Measurements from ENCODE around the gene SCFD1.

SCFD1 gene

GRCh38 chr14:30645600-30645999, 23.5 kb downstream of the SCFD1 start:
- Histone ChIP-seq H3K79me2 (ENCODE audit: insufficient read depth, low read length) (0 out of 2 replicates have a peak, but pooled peaks cover 14% of the 10 kb centered on the region), H3K27ac (ENCODE audit: low read length) (no peak overlapping the region), H3K9ac (ENCODE audit: low read depth, low read length) (no peak overlapping the region), H2AFZ (ENCODE audit: low read depth, low read length) (no peak overlapping the region), H3K27me3 (ENCODE audit: insufficient read depth, low read length, poor library complexity) (no peaks in the 10 kb centered on the region), H3K4me3 (ENCODE audit: low read depth in 1 of 2, low read length in 2 of 2) (no peak overlapping the region), H3K4me1 (ENCODE audit: insufficient read depth, low read length) (no peaks in the 10 kb centered on the region), H3K4me2 (ENCODE audit: insufficient read depth, low read length) (no peak overlapping the region), H4K20me1 (ENCODE audit: insufficient read depth, low read length) (no peaks in the 10 kb centered on the region), H3K9me3 (ENCODE audit: insufficient read depth, low read length, severe bottlenecking) (peaks cover 9% of the 10 kb centered on the region), H3K36me3 (ENCODE audit: insufficient read depth, low read length) (peaks cover 42% of the 10 kb centered on the region)
- TF ChIP-seq EZH2 (IDR thresholded peaks at IDR 0.05; ENCODE audit: borderline replicate concordance, low read depth, low read length, severe bottlenecking): no peak
- ATAC-seq (ENCODE audit: insufficient read depth, low read depth): no peak
- no peak for DNase-seq

GRCh38 chr14:30648471-30648870, 26.4 kb downstream of the SCFD1 start:
- no peak overlapping the region for H3K4me2 ChIP-seq (ENCODE audit: insufficient read depth, low read length)
- H3K36me3 ChIP-seq (ENCODE audit: insufficient read depth, low read length): peaks cover 56% of the 10 kb centered on the region
- ATAC-seq (ENCODE audit: insufficient read depth, low read depth): no peak

GRCh38 chr14:30651937-30652336, 29.8 kb downstream of the SCFD1 start:
- H3K4me1 ChIP-seq (ENCODE audit: insufficient read depth, low read length): no peaks in the 10 kb centered on the region
- TF ChIP-seq CTCF (IDR thresholded peaks at IDR 0.05; ENCODE audit: borderline replicate concordance, extremely low read depth, low read length, poor library complexity, severe bottlenecking): no peak
- TF ChIP-seq EZH2 (IDR thresholded peaks at IDR 0.05; ENCODE audit: borderline replicate concordance, low read depth, low read length, severe bottlenecking): no peak
- no peak overlapping the region for H3K27ac ChIP-seq (ENCODE audit: low read length)
- H3K79me2 ChIP-seq (ENCODE audit: insufficient read depth, low read length): no peaks in the 10 kb centered on the region
- no peak for DNase-seq
- ATAC-seq (ENCODE audit: insufficient read depth, low read depth): no peak
- H3K36me3 ChIP-seq (ENCODE audit: insufficient read depth, low read length): peaks cover 72% of the 10 kb centered on the region
- H3K4me2 ChIP-seq (ENCODE audit: insufficient read depth, low read length): no peak overlapping the region
- no peaks in the 10 kb centered on the region for H3K9me3 ChIP-seq (ENCODE audit: insufficient read depth, low read length, severe bottlenecking)
- H3K9ac ChIP-seq (ENCODE audit: low read depth, low read length): no peak overlapping the region
- H3K27me3 ChIP-seq (ENCODE audit: insufficient read depth, low read length, poor library complexity): no peaks in the 10 kb centered on the region
- H4K20me1 ChIP-seq (ENCODE audit: insufficient read depth, low read length): no peaks in the 10 kb centered on the region
- H2AFZ ChIP-seq (ENCODE audit: low read depth, low read length): no peak overlapping the region
- H3K4me3 ChIP-seq (ENCODE audit: low read depth in 1 of 2, low read length in 2 of 2): no peak overlapping the region

More at GRCh38 chr14:30648471-30648870, 26.4 kb downstream of the SCFD1 start:
- Histone ChIP-seq H3K27ac (ENCODE audit: low read length) (no peak overlapping the region), H3K27me3 (ENCODE audit: insufficient read depth, low read length, poor library complexity) (no peaks in the 10 kb centered on the region), H3K9ac (ENCODE audit: low read depth, low read length) (no peak overlapping the region), H2AFZ (ENCODE audit: low read depth, low read length) (no peak overlapping the region), H4K20me1 (ENCODE audit: insufficient read depth, low read length) (no peaks in the 10 kb centered on the region), H3K9me3 (ENCODE audit: insufficient read depth, low read length, severe bottlenecking) (peaks cover 9% of the 10 kb centered on the region), H3K4me3 (ENCODE audit: low read depth in 1 of 2, low read length in 2 of 2) (no peak overlapping the region), H3K4me1 (ENCODE audit: insufficient read depth, low read length) (no peaks in the 10 kb centered on the region), H3K79me2 (ENCODE audit: insufficient read depth, low read length) (0 out of 2 replicates have a peak, but pooled peaks cover 14% of the 10 kb centered on the region)
- DNase-seq: no peak
- TF ChIP-seq EZH2 (IDR thresholded peaks at IDR 0.05; ENCODE audit: borderline replicate concordance, low read depth, low read length, severe bottlenecking): no peak
- TF ChIP-seq CTCF (IDR thresholded peaks at IDR 0.05; ENCODE audit: borderline replicate concordance, extremely low read depth, low read length, poor library complexity, severe bottlenecking): no peak

- no peak overlapping the region for H3K27ac ChIP-seq (ENCODE audit: low read length)
- DNase-seq: no peak
- ATAC-seq (ENCODE audit: insufficient read depth, low read depth): no peak
- no peak for TF ChIP-seq CTCF (IDR thresholded peaks at IDR 0.05; ENCODE audit: borderline replicate concordance, extremely low read depth, low read length, poor library complexity, severe bottlenecking)
- TF ChIP-seq EZH2 (IDR thresholded peaks at IDR 0.05; ENCODE audit: borderline replicate concordance, low read depth, low read length, severe bottlenecking): no peak
- H4K20me1 ChIP-seq (ENCODE audit: insufficient read depth, low read length): no peaks in the 10 kb centered on the region
- H3K9ac ChIP-seq (ENCODE audit: low read depth, low read length): no peak overlapping the region
- peaks cover 70% of the 10 kb centered on the region for H3K36me3 ChIP-seq (ENCODE audit: insufficient read depth, low read length)
- H3K4me1 ChIP-seq (ENCODE audit: insufficient read depth, low read length): no peaks in the 10 kb centered on the region
- H2AFZ ChIP-seq (ENCODE audit: low read depth, low read length): no peak overlapping the region
- no peaks in the 10 kb centered on the region for H3K79me2 ChIP-seq (ENCODE audit: insufficient read depth, low read length)
- H3K4me2 ChIP-seq (ENCODE audit: insufficient read depth, low read length): no peak overlapping the region
- H3K9me3 ChIP-seq (ENCODE audit: insufficient read depth, low read length, severe bottlenecking): no peaks in the 10 kb centered on the region
- H3K4me3 ChIP-seq (ENCODE audit: low read depth in 1 of 2, low read length in 2 of 2): no peak overlapping the region
- no peaks in the 10 kb centered on the region for H3K27me3 ChIP-seq (ENCODE audit: insufficient read depth, low read length, poor library complexity)
Observed at GRCh38 chr14:30655124-30655523, 33.0 kb downstream of the SCFD1 start.

All from DND-41 (cell line).